ENCODE data around the gene RPSA. TPM values are rescaled to one million over a fixed set of nuclear protein-coding genes. Genes with fewer than 3 reads are reported as not detected.

Gene RPSA
- total and polyA plus RNA-seq, 2 of the 4 experiments (the other 2 are of a cell fraction) = 1,415 to 2,710 TPM

DNA sequence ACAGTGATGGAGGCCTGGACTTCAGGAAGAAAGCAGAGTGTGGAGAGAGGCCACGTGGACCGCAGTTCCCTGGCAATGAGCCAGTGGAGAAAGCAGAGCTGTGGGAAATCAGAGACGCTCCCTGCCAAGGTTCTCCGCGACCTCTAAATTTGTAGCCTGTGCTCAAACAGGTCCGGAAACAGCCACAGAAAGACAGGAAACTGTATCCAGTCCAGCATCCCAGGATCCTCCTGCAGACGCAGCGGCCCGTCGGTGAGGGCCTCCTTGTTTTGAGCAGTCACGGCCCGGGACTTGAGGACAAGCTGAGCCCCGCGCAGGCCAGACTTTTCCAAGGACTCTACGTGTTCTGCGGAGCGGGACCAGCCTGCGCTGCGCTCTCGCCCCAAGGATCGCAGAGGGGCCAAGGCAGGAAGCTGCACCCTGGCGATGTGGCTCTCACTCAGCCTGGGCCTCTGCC lies 22.3 kb downstream of the RPSA start:
- Histone ChIP-seq H3K4me3 (ENCODE audit: insufficient read depth, low read depth, low read length) (no peak overlapping the region), H3K4me1 (ENCODE audit: control insufficient read depth, insufficient read depth, low read length) (peaks cover 2% of the 10 kb centered on the region), H2BK5ac (ENCODE audit: low read depth, low read length, poor library complexity, severe bottlenecking) (no peak overlapping the region), H3K56ac (ENCODE audit: extremely low read depth, insufficient read depth, low read length) (no peak overlapping the region), H3K9ac (ENCODE audit: low read depth, low read length) (no peak overlapping the region), H3K9me1 (ENCODE audit: insufficient read depth, low read length) (peaks cover 4% of the 10 kb centered on the region; the same call in 1 of the 2 replicates), H2BK15ac (ENCODE audit: low read depth, low read length) (no peak overlapping the region), H3K79me1 (ENCODE audit: low read depth in 1 of 2, low read length in 2 of 2) (no peaks in the 10 kb centered on the region), H3K23ac (ENCODE audit: low read depth, low read length) (no peak overlapping the region), H2AK5ac (ENCODE audit: low read depth, low read length) (no peak overlapping the region), H3K27me3 (ENCODE audit: control insufficient read depth, insufficient read depth, low read length) (no peaks in the 10 kb centered on the region), H2AK9ac (replicated peaks; ENCODE audit: low read depth, low read length, poor library complexity) (no peak overlapping the region), H3K36me3 (ENCODE audit: control insufficient read depth, insufficient read depth, low read length) (no peaks in the 10 kb centered on the region), H3K4me2 (ENCODE audit: low read depth, low read length) (no peak overlapping the region), H2AFZ (replicated peaks; ENCODE audit: low read length, poor library complexity) (peak overlapping the region; percentile 2), H3K9me3 (ENCODE audit: control insufficient read depth, insufficient read depth, low read length) (no peaks in the 10 kb centered on the region), H4K91ac (ENCODE audit: insufficient read depth, low read depth, low read length) (no peak overlapping the region), H3K18ac (ENCODE audit: low read depth, low read length) (no peak overlapping the region), H3K27ac (ENCODE audit: insufficient read depth, low read length) (no peak overlapping the region), H3K14ac (replicated peaks; ENCODE audit: low read depth, low read length) (no peak overlapping the region), H2BK120ac (ENCODE audit: low read depth, low read length) (no peak overlapping the region), H2BK20ac (ENCODE audit: low read depth, low read length) (no peak overlapping the region), H3K4ac (ENCODE audit: low read depth, low read length) (no peak overlapping the region), H4K8ac (ENCODE audit: low read depth in 2 of 2, low read length in 2 of 2) (no peak overlapping the region), H4K20me1 (ENCODE audit: insufficient read depth, low read length) (no peaks in the 10 kb centered on the region), H4K5ac (ENCODE audit: low read depth, low read length) (no peak overlapping the region)
- ATAC-seq (ENCODE audit: low read depth) (no peak), DNase-seq (no peak)
- ChIA-PET CTCF (no interaction called here), POLR2A (ENCODE audit: unreplicated experiment) (no interaction called here)
- WGBS, 2 experiments (ENCODE audit: extremely low coverage in 2 of 2, insufficient read length in 1 of 2) = 74% methylated on average over 14 of the region's 22 CpGs; no CpG with 5 or more reads in 1 of the 2 experiments
- intact Hi-C loops (cut with micrococcal nuclease) = no loop called here
- TF ChIP-seq FOS (IDR thresholded peaks at IDR 0.05; ENCODE audit: low read depth, low read length) (no peak), RAD21 (IDR thresholded peaks at IDR 0.05; ENCODE audit: low read length) (no peak), CHD1 (IDR thresholded peaks at IDR 0.05; ENCODE audit: low read depth, low read length) (no peak), MAZ (IDR thresholded peaks at IDR 0.05; ENCODE audit: borderline replicate concordance, low read depth, low read length) (no peak), BHLHE40 (IDR thresholded peaks at IDR 0.05; ENCODE audit: low read depth, low read length) (no peak)
- TF ChIP-seq, protein P1, sequence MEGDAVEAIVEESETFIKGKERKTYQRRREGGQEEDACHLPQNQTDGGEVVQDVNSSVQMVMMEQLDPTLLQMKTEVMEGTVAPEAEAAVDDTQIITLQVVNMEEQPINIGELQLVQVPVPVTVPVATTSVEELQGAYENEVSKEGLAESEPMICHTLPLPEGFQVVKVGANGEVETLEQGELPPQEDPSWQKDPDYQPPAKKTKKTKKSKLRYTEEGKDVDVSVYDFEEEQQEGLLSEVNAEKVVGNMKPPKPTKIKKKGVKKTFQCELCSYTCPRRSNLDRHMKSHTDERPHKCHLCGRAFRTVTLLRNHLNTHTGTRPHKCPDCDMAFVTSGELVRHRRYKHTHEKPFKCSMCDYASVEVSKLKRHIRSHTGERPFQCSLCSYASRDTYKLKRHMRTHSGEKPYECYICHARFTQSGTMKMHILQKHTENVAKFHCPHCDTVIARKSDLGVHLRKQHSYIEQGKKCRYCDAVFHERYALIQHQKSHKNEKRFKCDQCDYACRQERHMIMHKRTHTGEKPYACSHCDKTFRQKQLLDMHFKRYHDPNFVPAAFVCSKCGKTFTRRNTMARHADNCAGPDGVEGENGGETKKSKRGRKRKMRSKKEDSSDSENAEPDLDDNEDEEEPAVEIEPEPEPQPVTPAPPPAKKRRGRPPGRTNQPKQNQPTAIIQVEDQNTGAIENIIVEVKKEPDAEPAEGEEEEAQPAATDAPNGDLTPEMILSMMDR (conservative IDR thresholded peaks at IDR 0.05; ENCODE audit: low read depth, low read length) = no peak
- TF ChIP-seq, protein P2, sequence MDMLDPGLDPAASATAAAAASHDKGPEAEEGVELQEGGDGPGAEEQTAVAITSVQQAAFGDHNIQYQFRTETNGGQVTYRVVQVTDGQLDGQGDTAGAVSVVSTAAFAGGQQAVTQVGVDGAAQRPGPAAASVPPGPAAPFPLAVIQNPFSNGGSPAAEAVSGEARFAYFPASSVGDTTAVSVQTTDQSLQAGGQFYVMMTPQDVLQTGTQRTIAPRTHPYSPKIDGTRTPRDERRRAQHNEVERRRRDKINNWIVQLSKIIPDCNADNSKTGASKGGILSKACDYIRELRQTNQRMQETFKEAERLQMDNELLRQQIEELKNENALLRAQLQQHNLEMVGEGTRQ (IDR thresholded peaks at IDR 0.05; ENCODE audit: low read depth, low read length) = no peak
- no TSS peak for BruUV-seq (replicated peaks)
- dilution Hi-C loops (cut with HindIII; ENCODE audit: low sequenced_read_pairs, unreplicated experiment) = no loop called here
- in situ Hi-C loops (cut with MboI; ENCODE audit: low sequenced_read_pairs) = no loop called here
